ENCODE results near the gene GGTA1. TPM values are rescaled to one million over a fixed set of nuclear protein-coding genes. Genes with fewer than 3 reads are reported as not detected.
"Not testable (repeated sequence)": the region's sequence is repeated elsewhere in the genome, so short reads cannot be mapped to it uniquely, and the experiment has no call there.

Gene GGTA1
- total RNA-seq, 1 donor from 2014 or later = not detected

GRCh38 chr9:121447321-121447834, 52.3 kb downstream of the GGTA1 start:
- no peak overlapping the region for H3K4me3 Mint-ChIP-seq (ENCODE audit: low read depth)
- peaks cover 53% of the 10 kb centered on the region for H3K27me3 Mint-ChIP-seq (ENCODE audit: low read depth)
- no peak for DNase-seq (ENCODE audit: low spot score)
- no peaks in the 10 kb centered on the region for H3K9me3 Mint-ChIP-seq
- no peak overlapping the region for H3K27ac Mint-ChIP-seq
- no peaks in the 10 kb centered on the region for H3K36me3 Mint-ChIP-seq (ENCODE audit: low read depth)
- intact Hi-C loops (cut with micrococcal nuclease) = no loop called here
- H3K4me1 Mint-ChIP-seq (ENCODE audit: low read depth) = peaks cover 19% of the 10 kb centered on the region

GRCh38 chr9:121445986-121446385, 53.7 kb downstream of the GGTA1 start:
- Mint-ChIP-seq H3K4me1 (ENCODE audit: low read depth) (peaks cover 10% of the 10 kb centered on the region), H3K27me3 (ENCODE audit: low read depth) (peaks cover 65% of the 10 kb centered on the region), H3K36me3 (ENCODE audit: low read depth) (no peaks in the 10 kb centered on the region), H3K4me3 (ENCODE audit: low read depth) (no peak overlapping the region), H3K27ac (no peak overlapping the region), H3K9me3 (no peaks in the 10 kb centered on the region)
- intact Hi-C loops (cut with micrococcal nuclease) = loop anchor here (1.0 kb wide), 1 partner anchor 52 kb away; no protein-coding TSS in a partner anchor
- no peak for DNase-seq (ENCODE audit: low spot score)

- Mint-ChIP-seq H3K27ac (no peak overlapping the region), H3K36me3 (ENCODE audit: low read depth) (no peaks in the 10 kb centered on the region), H3K4me3 (ENCODE audit: low read depth) (no peak overlapping the region), H3K4me1 (ENCODE audit: low read depth) (peaks cover 10% of the 10 kb centered on the region), H3K9me3 (no peaks in the 10 kb centered on the region), H3K27me3 (ENCODE audit: low read depth) (peaks cover 66% of the 10 kb centered on the region)
- DNase-seq (ENCODE audit: low spot score) = no peak
- intact Hi-C loops (cut with micrococcal nuclease) = no loop called here
These were observed 55.7 kb downstream of the GGTA1 start for GRCh38 chr9:121443981-121444380.

- no peak overlapping the region for H3K27ac Mint-ChIP-seq
- intact Hi-C loops (cut with micrococcal nuclease) = no loop called here
- no peaks in the 10 kb centered on the region for H3K9me3 Mint-ChIP-seq
- peaks cover 55% of the 10 kb centered on the region for H3K27me3 Mint-ChIP-seq (ENCODE audit: low read depth)
- no peak for DNase-seq (ENCODE audit: low spot score)
- H3K36me3 Mint-ChIP-seq (ENCODE audit: low read depth) = no peaks in the 10 kb centered on the region
- H3K4me1 Mint-ChIP-seq (ENCODE audit: low read depth) = no peaks in the 10 kb centered on the region
- H3K4me3 Mint-ChIP-seq (ENCODE audit: low read depth) = no peak overlapping the region
These were observed 58.5 kb downstream of the GGTA1 start for GRCh38 chr9:121441165-121441564.

GRCh38 chr9:121439711-121440664, 59.7 kb downstream of the GGTA1 start:
- DNase-seq (ENCODE audit: low spot score) = no peak
- no peak overlapping the region for H3K27ac Mint-ChIP-seq
- H3K27me3 Mint-ChIP-seq (ENCODE audit: low read depth) = peaks cover 53% of the 10 kb centered on the region
- H3K36me3 Mint-ChIP-seq (ENCODE audit: low read depth) = no peaks in the 10 kb centered on the region
- no peaks in the 10 kb centered on the region for H3K4me1 Mint-ChIP-seq (ENCODE audit: low read depth)
- H3K4me3 Mint-ChIP-seq (ENCODE audit: low read depth) = no peak overlapping the region
- intact Hi-C loops (cut with micrococcal nuclease) = no loop called here
- H3K9me3 Mint-ChIP-seq = no peaks in the 10 kb centered on the region

- intact Hi-C loops (cut with micrococcal nuclease) = no loop called here
- Mint-ChIP-seq H3K4me3 (ENCODE audit: low read depth) (no peak overlapping the region), H3K4me1 (ENCODE audit: low read depth) (no peaks in the 10 kb centered on the region), H3K27ac (no peak overlapping the region), H3K36me3 (ENCODE audit: low read depth) (no peaks in the 10 kb centered on the region), H3K9me3 (no peaks in the 10 kb centered on the region), H3K27me3 (ENCODE audit: low read depth) (peaks cover 54% of the 10 kb centered on the region)
- no peak for DNase-seq (ENCODE audit: low spot score)
These were observed 60.6 kb downstream of the GGTA1 start for GRCh38 chr9:121439016-121439415.

- H3K4me1 Mint-ChIP-seq (ENCODE audit: low read depth) = no peaks in the 10 kb centered on the region
- H3K27me3 Mint-ChIP-seq (ENCODE audit: low read depth) = peaks cover 45% of the 10 kb centered on the region
These were observed 61.8 kb downstream of the GGTA1 start for GRCh38 chr9:121437891-121438290.

GRCh38 chr9:121437046-121437445, 62.6 kb downstream of the GGTA1 start:
- peaks cover 40% of the 10 kb centered on the region for H3K27me3 Mint-ChIP-seq (ENCODE audit: low read depth)
- H3K36me3 Mint-ChIP-seq (ENCODE audit: low read depth); H3K27ac Mint-ChIP-seq; H3K4me3 Mint-ChIP-seq (ENCODE audit: low read depth); DNase-seq (ENCODE audit: low spot score); H3K9me3 Mint-ChIP-seq; H3K4me1 Mint-ChIP-seq (ENCODE audit: low read depth); intact Hi-C loops (cut with micrococcal nuclease): not testable (repeated sequence)

More at GRCh38 chr9:121437891-121438290, 61.8 kb downstream of the GGTA1 start:
- DNase-seq (ENCODE audit: low spot score) = no peak
- Mint-ChIP-seq H3K36me3 (ENCODE audit: low read depth) (no peaks in the 10 kb centered on the region), H3K4me3 (ENCODE audit: low read depth) (no peak overlapping the region), H3K27ac (no peak overlapping the region), H3K9me3 (no peaks in the 10 kb centered on the region)
- intact Hi-C loops (cut with micrococcal nuclease) = no loop called here

- Mint-ChIP-seq H3K27me3 (ENCODE audit: low read depth) (peaks cover 32% of the 10 kb centered on the region), H3K27ac (no peak overlapping the region), H3K4me1 (ENCODE audit: low read depth) (no peaks in the 10 kb centered on the region), H3K4me3 (ENCODE audit: low read depth) (no peak overlapping the region), H3K36me3 (ENCODE audit: low read depth) (no peaks in the 10 kb centered on the region), H3K9me3 (no peaks in the 10 kb centered on the region)
- DNase-seq (ENCODE audit: low spot score) = no peak
- intact Hi-C loops (cut with micrococcal nuclease) = no loop called here
These were observed 64.7 kb downstream of the GGTA1 start for GRCh38 chr9:121434969-121435368.

- intact Hi-C loops (cut with micrococcal nuclease) = no loop called here
- no peaks in the 10 kb centered on the region for H3K9me3 Mint-ChIP-seq
- H3K4me1 Mint-ChIP-seq (ENCODE audit: low read depth) = no peaks in the 10 kb centered on the region
- no peak overlapping the region for H3K4me3 Mint-ChIP-seq (ENCODE audit: low read depth)
- H3K36me3 Mint-ChIP-seq (ENCODE audit: low read depth) = no peaks in the 10 kb centered on the region
- no peak for DNase-seq (ENCODE audit: low spot score)
- peaks cover 22% of the 10 kb centered on the region for H3K27me3 Mint-ChIP-seq (ENCODE audit: low read depth)
- H3K27ac Mint-ChIP-seq = no peak overlapping the region
These were observed 71.7 kb downstream of the GGTA1 start for GRCh38 chr9:121427899-121428298.

- no peaks in the 10 kb centered on the region for H3K4me1 Mint-ChIP-seq (ENCODE audit: low read depth)
- H3K36me3 Mint-ChIP-seq (ENCODE audit: low read depth) = no peaks in the 10 kb centered on the region
- no peak for DNase-seq (ENCODE audit: low spot score)
- H3K9me3 Mint-ChIP-seq = no peaks in the 10 kb centered on the region
- intact Hi-C loops (cut with micrococcal nuclease) = no loop called here
- peaks cover 26% of the 10 kb centered on the region for H3K27me3 Mint-ChIP-seq (ENCODE audit: low read depth)
- H3K4me3 Mint-ChIP-seq (ENCODE audit: low read depth) = no peak overlapping the region
- no peak overlapping the region for H3K27ac Mint-ChIP-seq
These were observed 75.6 kb downstream of the GGTA1 start for GRCh38 chr9:121424024-121424432.

GRCh38 chr9:121411993-121412392, 87.7 kb downstream of the GGTA1 start:
- intact Hi-C loops (cut with micrococcal nuclease) = no loop called here
- H3K27ac Mint-ChIP-seq = no peak overlapping the region
- H3K27me3 Mint-ChIP-seq (ENCODE audit: low read depth) = peaks cover 20% of the 10 kb centered on the region
- H3K9me3 Mint-ChIP-seq = no peaks in the 10 kb centered on the region
- H3K36me3 Mint-ChIP-seq (ENCODE audit: low read depth) = no peaks in the 10 kb centered on the region
- H3K4me3 Mint-ChIP-seq (ENCODE audit: low read depth) = no peak overlapping the region
- no peak for DNase-seq (ENCODE audit: low spot score)
- no peaks in the 10 kb centered on the region for H3K4me1 Mint-ChIP-seq (ENCODE audit: low read depth)

GRCh38 chr9:121405899-121406298, 93.7 kb downstream of the GGTA1 start:
- intact Hi-C loops (cut with micrococcal nuclease) = no loop called here
- Mint-ChIP-seq H3K4me1 (ENCODE audit: low read depth) (no peaks in the 10 kb centered on the region), H3K27me3 (ENCODE audit: low read depth) (peaks cover 36% of the 10 kb centered on the region), H3K9me3 (peaks cover 9% of the 10 kb centered on the region), H3K36me3 (ENCODE audit: low read depth) (no peaks in the 10 kb centered on the region), H3K27ac (no peak overlapping the region), H3K4me3 (ENCODE audit: low read depth) (no peak overlapping the region)
- no peak for DNase-seq (ENCODE audit: low spot score)

Measured in activated T-helper 2 cell treated with anti-CD3 and anti-CD28 coated beads, Interferon-gamma antibody, Interleukin-2, Interleukin-4, amounts not matched to agents 10 μg/mL and 5 μg/mL and 100 μg/mL, durations not matched to agents 14 hours and 24 hours and 36 hours (primary cell).